Measurements from ENCODE around the gene CTNND2. TPM values are rescaled to one million over a fixed set of nuclear protein-coding genes. Genes with fewer than 3 reads are reported as not detected.

CTNND2 gene
- total and polyA plus RNA-seq, 2 donors (not counting 1 experiment from before 2014, with no cell fraction given), result not detected

DNA sequence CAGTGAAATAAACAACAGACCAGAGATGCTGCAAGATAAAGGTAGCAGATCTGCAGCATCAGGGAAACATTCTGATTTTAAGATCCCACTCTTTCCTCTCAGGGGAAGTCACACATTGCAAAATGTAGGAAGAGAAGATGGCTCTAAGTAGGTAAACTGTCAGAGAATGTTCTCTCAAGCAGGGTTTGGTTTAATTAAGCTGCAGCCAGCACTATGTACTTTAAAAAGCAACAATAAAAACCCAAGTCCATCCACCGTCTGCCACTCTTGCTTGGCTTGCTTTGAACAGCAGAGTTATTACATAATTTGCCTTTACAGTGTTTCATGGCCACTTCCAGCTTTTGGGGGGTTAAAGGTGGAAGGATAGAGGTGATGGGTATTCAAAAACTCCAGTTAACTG is 800.0 kb downstream of the CTNND2 start:
- whole genome bisulfite sequencing (ENCODE audit: insufficient coverage), result 80% methylated on average over 1 of the region's 1 CpG
- H3K27me3 Mint-ChIP-seq, result peaks cover under 1% of the 10 kb centered on the region
- POLR2A ChIA-PET, result no interaction called here

DNA sequence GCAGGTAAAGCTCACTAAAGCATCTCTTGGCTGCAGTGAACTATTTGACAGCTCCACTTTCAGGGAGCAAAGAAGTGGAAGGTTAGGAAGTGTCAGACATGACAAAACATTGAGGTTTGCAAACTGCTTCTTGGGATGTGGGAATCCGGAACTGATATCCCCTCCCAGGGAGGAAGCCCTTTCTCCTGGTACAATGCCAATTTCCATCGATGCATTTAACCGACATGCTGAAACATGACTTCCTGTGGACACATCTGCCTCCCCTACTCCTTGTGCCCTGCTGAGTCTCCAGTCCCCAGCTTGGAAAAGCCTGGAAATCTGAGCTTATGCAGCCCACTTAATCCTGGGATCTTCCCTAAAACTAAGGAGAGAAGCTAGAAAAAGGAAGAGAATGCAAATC is 820.1 kb downstream of the CTNND2 start:
- peaks cover 4% of the 10 kb centered on the region for H3K9me3 Mint-ChIP-seq (ENCODE audit: insufficient read depth)
- 72% methylated on average over 3 of the region's 3 CpGs for WGBS (ENCODE audit: insufficient coverage)
- POLR2A ChIA-PET, result no interaction called here

More for the DNA sequence above, 800.0 kb downstream of the CTNND2 start:
- intact Hi-C loops (cut with micrococcal nuclease), result no loop called here
- Histone ChIP-seq H2AFZ (ENCODE audit: insufficient read depth, low read depth, low read length, poor library complexity, severe bottlenecking) (no peak overlapping the region), H3K4me1 (ENCODE audit: control insufficient read depth in 2 of 2, insufficient read depth in 2 of 2, low read length in 2 of 2) (no peaks in the 10 kb centered on the region), H3K27ac (ENCODE audit: low read length in 2 of 2) (no peak overlapping the region), H3K79me2 (ENCODE audit: control insufficient read depth, insufficient read depth, low read length) (no peaks in the 10 kb centered on the region), H3K36me3 (replicated peaks in 1 of 2; ENCODE audit: control extremely low read depth in 1 of 2, control insufficient read depth in 1 of 2, extremely low read depth in 1 of 2, insufficient read depth in 2 of 2, low read length in 1 of 2) (no peaks in the 10 kb centered on the region), H3K4me2 (replicated peaks; ENCODE audit: low read depth, low read length, poor library complexity, severe bottlenecking) (no peak overlapping the region), H3K27me3 (replicated peaks in 1 of 4; ENCODE audit: control extremely low read depth in 1 of 4, control insufficient read depth in 3 of 4, insufficient read depth in 4 of 4, low read length in 3 of 4) (peaks cover 0 to 1% (median 0%) of the 10 kb centered on the region in 4 experiments), H3K4me3 (ENCODE audit: control extremely low read depth in 1 of 5, extremely low read depth in 1 of 5, insufficient read depth in 1 of 5, low read depth in 2 of 5, low read length in 4 of 5) (no peak overlapping the region), H4K20me1 (ENCODE audit: control insufficient read depth, insufficient read depth, low read length, poor library complexity, severe bottlenecking) (no peaks in the 10 kb centered on the region), H3K9ac (ENCODE audit: low read length) (no peak overlapping the region), H3K9me3 (ENCODE audit: control extremely low read depth in 1 of 3, control insufficient read depth in 2 of 3, insufficient read depth in 1 of 3, low read length in 2 of 3) (no peaks in the 10 kb centered on the region)
- CTCF ChIA-PET, result no interaction called here
- DNase-seq, result no peak
- Mint-ChIP-seq H3K4me1 (no peaks in the 10 kb centered on the region), H3K4me3 (no peak overlapping the region), H3K27ac (no peak overlapping the region), H3K9me3 (ENCODE audit: insufficient read depth) (no peaks in the 10 kb centered on the region)
- no peak for ATAC-seq (ENCODE audit: low read depth)
- TF ChIP-seq EZH2 (IDR thresholded peaks at IDR 0.05; ENCODE audit: borderline replicate concordance, insufficient read depth, low read depth, low read length, poor library complexity, severe bottlenecking), result no peak
- TF ChIP-seq, protein P1, sequence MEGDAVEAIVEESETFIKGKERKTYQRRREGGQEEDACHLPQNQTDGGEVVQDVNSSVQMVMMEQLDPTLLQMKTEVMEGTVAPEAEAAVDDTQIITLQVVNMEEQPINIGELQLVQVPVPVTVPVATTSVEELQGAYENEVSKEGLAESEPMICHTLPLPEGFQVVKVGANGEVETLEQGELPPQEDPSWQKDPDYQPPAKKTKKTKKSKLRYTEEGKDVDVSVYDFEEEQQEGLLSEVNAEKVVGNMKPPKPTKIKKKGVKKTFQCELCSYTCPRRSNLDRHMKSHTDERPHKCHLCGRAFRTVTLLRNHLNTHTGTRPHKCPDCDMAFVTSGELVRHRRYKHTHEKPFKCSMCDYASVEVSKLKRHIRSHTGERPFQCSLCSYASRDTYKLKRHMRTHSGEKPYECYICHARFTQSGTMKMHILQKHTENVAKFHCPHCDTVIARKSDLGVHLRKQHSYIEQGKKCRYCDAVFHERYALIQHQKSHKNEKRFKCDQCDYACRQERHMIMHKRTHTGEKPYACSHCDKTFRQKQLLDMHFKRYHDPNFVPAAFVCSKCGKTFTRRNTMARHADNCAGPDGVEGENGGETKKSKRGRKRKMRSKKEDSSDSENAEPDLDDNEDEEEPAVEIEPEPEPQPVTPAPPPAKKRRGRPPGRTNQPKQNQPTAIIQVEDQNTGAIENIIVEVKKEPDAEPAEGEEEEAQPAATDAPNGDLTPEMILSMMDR (IDR thresholded peaks at IDR 0.05), result no peak

More for the DNA sequence above, 820.1 kb downstream of the CTNND2 start:
- TF ChIP-seq, protein P1 (IDR thresholded peaks at IDR 0.05), result no peak
- TF ChIP-seq EZH2 (IDR thresholded peaks at IDR 0.05; ENCODE audit: borderline replicate concordance, insufficient read depth, low read depth, low read length, poor library complexity, severe bottlenecking), result no peak
- Histone ChIP-seq H3K9me3 (ENCODE audit: control extremely low read depth in 1 of 3, control insufficient read depth in 2 of 3, insufficient read depth in 1 of 3, low read length in 2 of 3) (peaks cover 0 to 4% (median 0%) of the 10 kb centered on the region in 3 donors), H3K4me3 (ENCODE audit: control extremely low read depth in 1 of 5, extremely low read depth in 1 of 5, insufficient read depth in 1 of 5, low read depth in 2 of 5, low read length in 4 of 5) (no peak overlapping the region), H2AFZ (ENCODE audit: insufficient read depth, low read depth, low read length, poor library complexity, severe bottlenecking) (no peak overlapping the region), H3K27me3 (replicated peaks in 1 of 4; ENCODE audit: control extremely low read depth in 1 of 4, control insufficient read depth in 3 of 4, insufficient read depth in 4 of 4, low read length in 3 of 4) (no peaks in the 10 kb centered on the region), H3K27ac (ENCODE audit: low read length in 2 of 2) (no peak overlapping the region), H3K4me1 (ENCODE audit: control insufficient read depth in 2 of 2, insufficient read depth in 2 of 2, low read length in 2 of 2) (no peaks in the 10 kb centered on the region), H4K20me1 (ENCODE audit: control insufficient read depth, insufficient read depth, low read length, poor library complexity, severe bottlenecking) (no peaks in the 10 kb centered on the region), H3K9ac (ENCODE audit: low read length) (no peak overlapping the region), H3K36me3 (replicated peaks in 1 of 2; ENCODE audit: control extremely low read depth in 1 of 2, control insufficient read depth in 1 of 2, extremely low read depth in 1 of 2, insufficient read depth in 2 of 2, low read length in 1 of 2) (no peaks in the 10 kb centered on the region), H3K4me2 (replicated peaks; ENCODE audit: low read depth, low read length, poor library complexity, severe bottlenecking) (no peak overlapping the region), H3K79me2 (ENCODE audit: control insufficient read depth, insufficient read depth, low read length) (no peaks in the 10 kb centered on the region)
- DNase-seq, result no peak
- intact Hi-C loops (cut with micrococcal nuclease), result no loop called here
- Mint-ChIP-seq H3K4me3 (no peak overlapping the region), H3K4me1 (no peaks in the 10 kb centered on the region), H3K27ac (no peak overlapping the region), H3K27me3 (peaks cover 7% of the 10 kb centered on the region)
- CTCF ChIA-PET, result no interaction called here
- no peak for ATAC-seq (ENCODE audit: low read depth)
